GM18508 (cell line): ENCODE data around the gene MACROD2.

ENCODE experiments used
- ATAC-seq: cut with Tn5 transposase; IDR thresholded peaks from one replicate; pipeline ENCODE4 v1.9.1; 2021; ENCODE audit warnings: moderate number of reproducible peaks; ENCODE audit not compliant: insufficient read depth, unreplicated experiment

Gene MACROD2

DNA sequence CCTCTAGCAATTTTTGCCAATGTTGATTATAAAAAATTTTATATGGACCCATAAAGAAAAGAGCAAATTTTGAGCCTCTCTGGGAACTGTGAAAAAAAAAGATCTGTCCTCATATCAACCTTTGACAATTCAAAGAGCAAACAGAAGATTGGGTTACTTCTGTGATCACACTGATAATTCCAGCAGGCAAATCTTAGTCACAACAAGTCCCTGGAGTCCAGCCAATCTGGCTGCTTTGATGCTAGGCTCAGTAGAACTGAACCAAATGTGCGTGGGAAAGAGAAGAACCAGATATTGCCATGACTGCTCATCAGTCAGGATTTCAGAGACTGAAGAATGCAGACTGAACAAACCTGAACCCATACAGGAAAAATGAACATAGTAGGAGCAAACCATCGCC, 780.5 kb downstream of the MACROD2 start:
- ATAC-seq = no peak

DNA sequence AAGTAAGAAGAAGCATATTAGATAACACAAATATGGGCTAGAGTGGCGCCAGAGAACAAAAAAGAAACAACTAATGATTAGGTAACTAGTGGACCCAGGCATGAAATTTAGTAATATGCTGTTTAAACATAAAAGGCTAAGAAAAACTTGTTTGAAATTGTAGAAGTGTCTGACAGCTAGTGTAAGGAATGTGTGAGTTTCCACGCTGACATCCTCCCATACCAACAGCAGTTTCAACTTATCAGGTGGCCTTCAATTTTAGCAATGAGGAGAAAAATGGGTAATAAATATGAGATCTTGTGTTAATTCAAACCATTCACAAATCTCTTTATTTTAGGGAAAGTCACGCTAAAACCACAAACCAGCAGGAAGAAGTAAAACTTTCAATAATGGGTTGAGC, 782.3 kb downstream of the MACROD2 start:
- no peak for ATAC-seq

DNA sequence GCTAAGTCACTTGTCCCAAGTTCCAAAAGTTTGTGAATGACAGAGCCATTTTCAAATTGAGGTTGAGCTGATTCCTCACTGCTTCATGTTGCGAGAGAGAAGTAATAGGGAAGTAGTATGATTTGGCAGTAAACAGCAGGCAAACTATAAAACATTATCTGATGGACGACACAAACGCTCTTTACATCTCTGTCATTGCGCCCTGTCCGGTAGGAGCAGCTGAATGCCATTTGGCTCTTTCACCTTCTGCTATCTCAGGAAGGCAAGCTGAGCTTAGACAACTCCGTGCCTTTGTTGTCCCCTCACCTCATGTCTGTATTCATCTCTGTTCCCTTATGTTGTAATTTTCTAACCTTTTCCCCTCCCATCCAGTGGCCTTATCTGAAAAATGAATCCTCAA, 782.8 kb downstream of the MACROD2 start:
- no peak for ATAC-seq

DNA sequence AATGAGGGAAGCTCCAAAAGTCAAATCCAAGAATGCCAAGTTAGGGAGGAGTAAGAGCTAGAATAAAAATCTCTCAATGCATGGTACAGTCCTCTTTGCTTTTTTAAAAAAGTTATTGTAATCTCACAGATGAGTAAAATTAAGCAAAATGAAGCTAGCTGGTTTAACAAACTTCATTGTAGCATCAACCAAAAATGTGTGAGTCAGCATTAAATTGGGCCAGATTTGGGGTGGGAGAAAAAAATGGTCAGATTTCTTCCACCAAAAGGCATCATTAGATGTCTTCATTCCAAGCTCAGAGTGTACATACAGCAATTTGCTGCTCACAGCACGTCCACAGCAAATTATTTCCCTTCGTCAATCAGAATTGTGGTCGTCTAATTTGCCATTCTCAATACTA, 783.6 kb downstream of the MACROD2 start:
- ATAC-seq = no peak

DNA sequence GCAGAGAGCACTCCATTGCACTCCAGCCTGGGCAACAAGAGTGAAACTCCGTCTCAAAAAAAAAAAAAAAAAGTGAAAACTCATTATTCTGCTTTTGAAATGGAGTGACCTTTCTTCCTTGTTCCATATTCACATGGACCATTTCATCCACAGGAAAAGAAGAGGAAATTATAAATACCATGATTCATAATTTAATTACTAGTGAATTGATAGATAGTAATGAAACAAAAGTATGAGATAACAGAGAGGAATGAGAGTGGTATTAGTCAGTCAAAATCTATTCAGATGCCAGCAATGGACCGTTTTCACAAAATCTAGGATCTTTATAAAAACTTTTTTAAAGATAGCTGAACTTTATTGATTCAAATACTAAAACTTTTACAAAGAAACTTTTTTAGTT, 785.2 kb downstream of the MACROD2 start:
- no peak for ATAC-seq

DNA sequence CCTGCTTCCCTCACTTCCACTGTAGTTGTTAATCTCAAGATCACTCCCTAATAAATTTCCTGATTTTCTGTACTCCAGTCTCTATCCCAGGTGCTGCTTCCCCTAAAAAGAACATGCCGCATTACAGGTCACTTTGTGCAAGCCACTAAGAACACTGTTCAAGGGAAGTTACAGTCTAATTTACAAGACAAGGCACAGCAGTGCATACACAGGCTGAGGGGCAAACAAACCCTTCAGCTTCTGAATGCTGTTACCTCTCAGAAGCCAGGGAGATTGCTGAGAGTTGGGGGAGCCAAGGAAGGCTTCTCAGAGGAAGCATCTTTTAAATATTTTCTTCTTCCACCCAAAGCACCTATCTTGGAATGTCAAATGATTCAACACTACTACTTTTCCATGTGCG, 787.4 kb downstream of the MACROD2 start:
- ATAC-seq = no peak

DNA sequence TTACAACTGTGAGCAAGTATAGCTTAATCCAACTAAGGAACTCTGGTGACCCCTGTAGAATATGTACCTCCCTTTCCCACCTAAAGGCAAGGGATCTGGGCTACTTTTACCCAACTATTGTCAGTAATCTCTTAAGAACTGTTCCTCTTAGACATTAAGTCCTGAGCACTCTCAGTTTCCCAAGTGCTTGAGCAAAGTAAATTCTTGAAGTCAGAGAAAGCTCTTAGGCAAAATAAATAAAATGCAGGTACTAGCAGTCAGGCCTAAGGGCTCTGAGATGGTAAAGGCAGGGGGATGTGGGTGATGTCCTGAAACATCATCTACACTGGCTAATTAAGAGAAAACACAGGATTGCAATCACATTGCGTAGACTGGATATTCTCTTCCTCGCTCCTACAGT, 788.5 kb downstream of the MACROD2 start:
- no peak for ATAC-seq

DNA sequence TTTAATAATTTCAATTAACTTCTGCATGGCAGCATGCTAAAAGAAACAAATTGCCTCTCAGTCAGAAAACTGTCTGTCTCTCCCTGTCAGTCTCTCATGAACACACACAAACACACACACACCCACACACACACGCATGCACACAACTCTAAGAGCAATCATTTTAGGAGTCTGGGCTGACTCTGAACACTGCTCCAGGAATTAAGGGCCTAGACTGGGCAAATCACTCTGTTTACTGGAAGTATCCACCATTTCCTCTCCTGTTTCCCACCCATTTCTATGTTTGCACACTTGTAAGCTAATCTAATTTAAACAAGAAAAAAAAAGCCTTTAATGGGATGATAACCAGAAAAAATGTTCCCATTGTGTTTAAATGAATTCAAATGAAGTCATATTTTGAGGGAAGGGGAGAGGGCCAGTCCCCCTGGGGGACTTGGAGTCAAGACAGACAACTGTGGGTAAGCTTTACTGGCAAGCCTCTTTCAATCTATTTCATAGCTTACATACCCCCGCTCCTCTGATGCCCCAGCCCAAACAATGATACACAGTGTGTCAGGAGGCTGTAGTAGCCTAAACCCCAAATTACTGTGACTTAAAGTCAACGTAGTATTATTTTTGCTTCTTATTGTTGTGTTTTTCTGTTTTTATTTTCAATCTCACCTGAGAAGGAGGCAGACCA, 789.9 kb downstream of the MACROD2 start:
- ATAC-seq = no peak

DNA sequence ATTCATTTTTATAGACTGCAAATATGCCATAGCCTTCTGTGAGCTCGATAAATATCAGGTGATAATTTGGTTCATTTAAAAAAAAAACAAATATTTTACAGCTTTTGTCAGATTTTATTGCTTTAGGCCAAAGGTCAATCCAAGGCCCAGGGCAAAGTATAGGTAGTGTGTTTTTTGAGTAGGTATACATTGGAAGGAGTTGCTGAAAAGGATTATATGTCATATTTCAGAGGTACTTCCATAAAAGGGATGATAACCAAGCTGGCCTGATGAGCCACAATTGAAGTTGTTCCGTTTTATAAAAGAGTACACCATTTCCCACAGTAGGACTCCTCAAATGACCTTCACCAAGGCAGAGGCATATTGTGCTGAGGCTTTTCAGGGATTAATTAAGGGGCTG, 794.9 kb downstream of the MACROD2 start:
- ATAC-seq = no peak

DNA sequence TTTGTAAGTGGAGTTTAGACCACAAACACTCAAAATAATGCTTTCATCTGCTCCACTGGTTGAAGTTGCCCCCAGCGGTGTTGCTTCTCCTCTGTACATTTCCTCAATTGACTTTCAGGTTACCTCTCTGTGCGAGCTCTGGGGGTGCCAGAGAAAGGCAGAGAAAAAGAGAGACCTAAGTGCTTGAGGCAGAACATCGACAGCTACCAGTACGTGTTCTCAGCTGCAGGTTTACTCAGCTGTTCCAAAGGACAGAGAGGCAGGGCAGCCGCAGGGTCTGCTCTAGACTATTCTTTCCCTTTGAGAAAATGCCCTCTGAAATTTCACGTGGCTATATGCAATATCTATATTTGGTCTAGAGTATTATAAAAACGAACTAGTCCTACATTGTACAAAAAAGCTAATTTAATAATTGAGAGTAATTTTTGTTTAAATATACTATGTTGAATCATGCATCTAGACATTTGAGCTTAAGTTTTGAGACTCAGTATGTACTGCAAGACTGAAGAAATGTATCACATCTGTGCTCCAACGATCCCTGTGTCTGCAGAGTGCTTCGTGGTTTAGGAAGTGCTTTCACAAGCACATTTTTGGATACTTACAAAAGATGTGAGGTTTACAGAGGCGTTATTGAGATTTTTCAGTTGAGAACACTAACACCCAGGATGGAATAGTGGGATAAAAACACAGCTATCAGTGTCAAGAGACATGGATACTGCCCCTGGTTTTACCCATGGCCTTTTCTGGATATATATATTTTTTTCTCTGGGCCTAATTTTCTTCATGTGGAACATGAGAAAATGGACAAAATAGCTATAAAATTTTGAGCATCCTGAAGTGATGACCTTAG, 795.7 kb downstream of the MACROD2 start:
- ATAC-seq = no peak

DNA sequence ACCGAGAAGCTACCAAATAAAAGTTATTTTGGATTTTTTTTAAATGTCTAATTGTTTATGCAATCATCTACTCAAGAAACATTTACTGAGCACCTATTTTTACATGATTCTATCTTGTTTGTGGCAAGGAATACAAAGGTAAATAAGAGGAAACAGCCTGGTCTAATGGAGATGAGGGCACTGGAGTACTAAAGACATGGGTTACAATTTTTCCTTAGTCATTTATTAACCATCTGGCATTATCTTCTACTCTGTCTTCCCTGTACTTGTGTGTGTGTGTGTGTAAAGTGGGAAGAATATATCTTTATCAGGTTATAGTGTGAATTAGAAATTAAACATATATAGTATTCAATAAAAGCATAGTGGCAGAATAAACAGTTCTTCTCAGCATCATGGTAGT, 797.6 kb downstream of the MACROD2 start:
- ATAC-seq = no peak

DNA sequence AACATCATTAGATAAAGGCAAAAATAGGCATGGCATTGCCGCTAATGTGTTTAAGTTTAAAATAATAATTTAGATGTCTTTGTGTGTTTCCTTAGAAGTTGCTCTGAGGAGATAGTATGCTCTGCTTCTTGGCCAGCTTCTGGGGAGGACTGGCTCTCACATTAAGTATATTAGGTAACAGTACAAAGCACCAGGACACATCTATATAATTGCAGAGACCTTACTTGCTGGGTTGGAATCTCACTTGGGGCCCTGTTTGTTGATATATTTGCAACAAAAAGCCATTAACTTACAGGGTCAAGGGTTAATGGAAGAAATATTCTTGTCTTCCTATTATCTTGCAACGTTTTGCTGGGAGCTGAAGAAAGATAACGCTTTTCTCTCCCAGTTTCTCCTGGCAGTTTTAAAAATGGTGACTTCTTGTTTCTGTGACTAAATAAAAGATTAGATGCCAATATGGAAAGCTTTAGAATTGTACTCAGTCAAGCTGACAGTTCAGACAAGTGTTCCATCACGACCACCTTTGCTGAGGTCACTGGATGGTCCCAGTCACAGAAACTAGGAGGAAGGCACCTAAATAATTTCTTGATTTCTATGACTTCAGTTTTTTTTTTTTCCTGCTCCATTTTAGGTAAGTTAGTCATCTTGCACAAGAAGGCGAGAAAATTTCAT, 804.4 kb downstream of the MACROD2 start:
- no peak for ATAC-seq

DNA sequence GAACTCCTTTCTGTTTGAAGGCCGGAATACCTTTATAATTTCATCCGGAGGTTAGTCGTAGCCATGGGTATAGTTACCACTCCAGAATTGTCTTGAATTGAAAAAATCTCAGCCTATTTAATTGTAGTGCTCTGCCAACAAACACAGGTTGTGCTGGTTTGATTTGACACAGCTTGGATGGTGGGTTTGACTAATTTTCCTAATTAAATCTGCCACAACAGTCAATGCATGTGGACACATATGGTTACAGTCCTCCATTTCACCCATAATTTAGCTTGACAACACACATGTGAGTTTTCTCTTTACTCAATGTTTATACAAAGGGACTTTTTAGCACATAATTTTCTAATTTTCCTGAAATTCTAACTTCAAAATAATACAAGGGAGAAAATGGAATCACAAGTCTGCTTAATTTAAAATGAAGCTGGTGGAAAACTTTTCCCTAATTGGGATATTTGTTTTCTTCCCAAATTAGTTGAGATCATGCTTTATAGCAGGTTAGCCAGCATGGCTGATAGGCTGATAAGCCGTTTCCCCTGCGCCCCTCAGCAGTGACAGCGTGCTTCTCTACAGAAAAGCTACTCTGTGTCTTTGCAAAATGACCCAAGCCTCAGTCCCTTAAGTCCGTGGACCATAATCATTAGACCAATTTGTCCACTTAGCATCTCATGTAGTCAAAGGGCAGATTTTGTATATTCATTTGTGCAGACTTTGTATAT, 805.5 kb downstream of the MACROD2 start:
- no peak for ATAC-seq

DNA sequence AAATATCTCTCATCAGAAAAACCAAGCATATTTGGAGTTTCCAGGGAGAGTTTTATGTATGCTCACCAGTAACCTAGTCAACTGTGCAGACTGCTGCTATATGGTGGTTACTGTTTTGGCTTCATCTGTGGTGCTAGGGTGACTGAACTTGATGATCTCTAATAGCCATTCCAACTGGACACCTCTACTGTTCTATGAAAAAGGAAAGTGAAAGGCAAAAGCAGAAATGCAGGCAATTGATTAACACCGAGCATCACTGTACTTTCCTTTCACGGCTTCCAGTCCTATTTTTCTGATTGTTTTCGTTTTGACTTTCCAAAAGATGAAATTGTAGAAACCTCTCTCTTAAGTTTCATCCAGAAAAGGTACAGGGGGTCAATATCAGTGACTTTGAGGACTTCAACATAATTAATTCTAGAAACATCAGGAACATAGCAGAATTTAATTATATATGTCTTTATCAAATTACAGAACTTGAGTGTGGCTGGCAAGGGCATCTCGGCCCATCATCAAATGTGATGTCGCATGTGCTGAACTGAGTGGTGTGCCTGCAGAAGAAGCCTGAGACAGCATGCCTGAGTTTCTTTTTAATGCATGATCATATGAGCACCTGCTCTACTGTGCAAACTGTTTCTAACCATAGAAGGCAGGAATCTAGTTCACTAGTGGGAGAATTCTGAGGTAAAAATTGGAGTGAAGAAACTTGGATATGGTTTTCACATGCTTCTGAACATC, 806.4 kb downstream of the MACROD2 start:
- peak; percentile 76 for ATAC-seq

DNA sequence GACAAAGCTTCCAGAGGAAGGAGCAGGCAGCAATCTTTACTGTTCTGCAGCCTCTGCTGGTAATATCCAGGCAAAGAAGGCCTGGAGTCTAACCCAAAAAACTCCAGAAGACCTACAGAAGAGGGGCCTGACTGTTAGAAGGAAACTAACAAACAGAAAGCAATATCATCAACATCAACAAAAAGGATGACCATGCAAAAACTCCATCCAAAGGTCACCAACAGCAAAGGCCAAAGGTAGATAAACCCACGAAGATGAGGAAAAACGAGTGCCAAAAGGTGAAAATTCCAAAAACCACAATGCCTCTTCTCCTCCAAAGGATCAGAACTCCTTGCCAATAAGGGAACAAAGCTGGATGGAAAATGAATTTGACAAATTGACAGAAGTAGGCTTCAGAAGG, 811.9 kb downstream of the MACROD2 start:
- no peak for ATAC-seq

DNA sequence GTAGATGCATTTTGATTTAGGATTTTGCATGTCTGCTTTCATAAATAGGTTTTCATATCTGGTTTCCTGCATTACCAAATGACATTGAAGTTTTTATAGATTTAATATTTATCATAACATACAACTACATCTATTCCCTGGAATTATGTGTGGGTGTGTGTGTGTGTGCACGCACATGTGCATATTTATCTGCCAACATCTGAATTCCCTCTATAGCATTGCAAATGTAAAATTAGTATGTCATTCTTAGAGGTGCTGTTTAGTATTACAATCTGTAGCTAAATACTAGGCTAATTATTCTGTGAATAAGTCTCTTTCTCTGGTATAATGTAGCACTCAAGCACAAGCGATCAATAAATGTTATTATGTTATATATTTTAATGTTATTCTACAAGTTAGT, 820.0 kb downstream of the MACROD2 start:
- ATAC-seq = no peak

DNA sequence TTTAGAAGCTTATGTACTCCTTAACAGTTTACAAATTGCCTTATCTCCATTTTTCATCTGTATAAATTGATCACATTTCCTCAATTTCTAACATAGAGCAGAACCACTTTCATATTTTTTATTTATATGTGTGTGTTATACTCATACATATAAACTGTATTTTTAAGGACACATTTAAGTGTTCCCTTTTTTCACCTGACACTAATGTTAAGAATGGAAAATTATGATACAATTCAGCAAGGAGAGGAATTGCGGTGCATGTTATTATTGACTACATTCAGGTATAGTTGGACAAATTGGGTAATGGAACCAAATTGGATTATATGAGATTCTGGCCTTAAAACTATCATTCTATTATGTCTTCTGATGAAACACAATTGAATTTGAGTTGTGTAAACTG, 821.2 kb downstream of the MACROD2 start:
- no peak for ATAC-seq

DNA sequence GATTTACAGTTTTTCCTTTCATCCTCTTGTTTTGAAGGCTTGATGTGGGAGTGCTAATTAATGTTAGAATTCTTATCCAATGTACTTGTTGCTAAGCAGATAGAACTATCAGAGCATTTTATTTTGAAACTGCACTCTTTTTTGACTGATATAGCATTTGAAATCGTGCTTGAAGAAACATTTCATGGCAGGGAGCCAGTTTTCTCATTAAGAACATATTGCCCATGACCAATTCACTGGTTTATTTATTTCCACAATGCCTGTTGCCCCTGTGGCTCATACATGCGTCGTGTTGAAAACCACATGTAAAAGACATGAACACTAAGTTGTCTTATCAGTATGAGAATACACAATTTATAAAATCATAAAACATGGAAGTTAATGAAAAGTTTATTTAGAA, 821.8 kb downstream of the MACROD2 start:
- no peak for ATAC-seq

DNA sequence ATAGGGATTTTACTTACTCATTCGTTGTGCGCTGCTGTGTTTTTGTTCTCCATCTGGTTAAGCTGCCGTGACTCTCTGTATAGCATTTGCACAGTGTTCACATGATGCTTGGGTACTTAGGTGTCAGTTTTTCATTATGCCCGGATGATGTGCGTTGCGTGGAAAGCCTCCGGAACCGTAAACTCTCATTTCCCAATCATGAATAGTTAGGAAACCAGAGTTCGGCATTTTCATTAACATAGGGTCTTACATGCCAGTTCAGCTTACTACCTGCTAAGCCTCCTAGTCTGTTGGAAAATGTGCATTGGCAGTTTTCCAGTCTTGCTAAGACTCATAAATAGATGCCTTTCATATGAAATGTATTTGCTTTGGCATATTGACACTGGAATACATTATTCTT, 825.5 kb downstream of the MACROD2 start:
- ATAC-seq = no peak

DNA sequence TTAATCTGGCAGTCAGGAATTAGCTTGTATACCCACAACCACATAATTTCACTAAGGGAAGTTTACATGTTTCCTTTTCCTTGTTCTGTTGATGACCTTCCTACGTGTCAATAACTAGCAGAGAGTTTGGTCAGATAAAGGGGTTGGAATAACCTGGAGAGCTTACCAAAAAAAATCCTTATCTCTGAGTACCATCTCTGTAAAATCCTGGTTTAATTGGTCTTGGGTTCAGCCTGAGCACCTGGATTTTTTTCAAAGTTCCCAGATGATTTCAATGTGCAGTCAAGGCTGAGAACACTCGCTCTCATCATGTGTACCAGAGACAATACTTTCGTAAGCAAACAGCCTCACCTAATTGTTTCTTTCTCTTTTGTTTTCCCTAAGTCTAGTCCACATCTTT, 825.9 kb downstream of the MACROD2 start:
- no peak for ATAC-seq
